Measurements from ENCODE around the gene MDM1.

DNA sequence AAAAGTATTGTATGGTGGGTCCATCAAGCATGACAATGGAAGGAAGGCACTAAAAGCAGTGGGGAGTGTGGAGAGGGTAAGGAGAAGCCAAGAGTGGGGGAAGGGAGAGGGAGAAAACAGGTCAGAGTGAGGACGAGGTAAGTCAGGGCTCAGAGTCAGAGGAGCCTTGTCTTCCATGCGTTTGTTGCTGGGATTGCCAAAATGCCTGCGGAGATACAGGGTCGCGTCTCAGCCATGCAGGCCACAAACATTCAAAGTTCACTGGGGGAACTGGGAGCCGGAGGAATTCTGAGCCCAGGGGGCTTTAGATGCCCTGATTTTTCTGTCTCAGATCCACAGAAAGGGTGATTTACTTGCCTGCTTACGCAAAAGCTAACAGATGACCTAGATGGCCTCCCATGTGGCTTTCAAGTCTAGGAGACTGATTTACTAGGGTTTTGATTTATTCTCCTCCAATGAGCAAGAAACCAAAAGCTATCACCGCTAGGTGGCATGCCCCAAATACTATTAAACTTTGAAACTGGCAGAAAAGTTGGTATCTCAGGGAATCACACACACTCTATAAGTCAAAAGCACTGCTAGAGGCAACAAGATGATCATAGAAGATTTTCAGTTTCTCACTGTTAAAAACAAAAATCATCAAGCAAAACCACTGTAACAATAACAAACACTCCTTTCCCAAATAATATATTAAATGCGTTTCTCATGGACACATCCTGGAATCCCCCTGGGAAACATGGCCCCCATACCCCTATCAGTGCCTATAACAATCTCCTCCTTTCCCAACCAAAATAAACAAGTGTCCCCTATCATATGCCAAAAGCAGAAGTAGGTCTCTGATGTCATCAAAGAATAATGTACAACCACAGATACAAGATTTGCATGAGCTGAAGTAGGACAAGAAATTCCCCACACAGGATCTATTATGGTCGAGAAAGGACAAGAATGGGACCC lies 26.6 kb upstream of the MDM1 start:
- TF ChIP-seq CTCF (IDR thresholded peaks at IDR 0.05), result peak; percentile 33 to 80 (median 74)
- TF ChIP-seq POLR2A (IDR thresholded peaks at IDR 0.05), result no peak
- no peak for TF ChIP-seq EP300 (IDR thresholded peaks at IDR 0.05)
- no peak for TF ChIP-seq POLR2AphosphoS5 (IDR thresholded peaks at IDR 0.05)

Data from upper lobe of left lung (tissue), 4 donors.